ENCODE data around the gene ATG16L1.

Gene ATG16L1

DNA sequence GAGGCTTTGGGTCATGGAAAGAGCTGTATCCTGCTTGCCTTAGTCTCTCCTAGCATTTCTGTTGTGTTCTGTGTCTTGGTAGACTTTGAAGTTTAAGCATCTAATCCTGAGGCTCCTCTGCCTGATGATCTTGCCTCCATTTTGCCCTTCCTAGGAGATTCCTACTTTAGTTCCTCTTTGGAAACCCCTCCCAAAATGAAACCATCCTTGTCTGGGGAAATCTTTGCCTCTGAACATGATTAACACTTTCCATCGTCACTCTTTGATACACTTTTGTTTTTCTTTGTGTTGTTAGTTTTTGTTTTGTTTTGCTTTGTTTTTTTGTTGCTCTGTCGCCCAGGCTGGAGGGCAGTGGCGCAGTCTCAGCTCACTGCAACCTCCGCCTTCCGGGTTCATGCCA is 9.2 kb downstream of the ATG16L1 start:
- no peak for DNase-seq (ENCODE audit: low read depth)

DNA sequence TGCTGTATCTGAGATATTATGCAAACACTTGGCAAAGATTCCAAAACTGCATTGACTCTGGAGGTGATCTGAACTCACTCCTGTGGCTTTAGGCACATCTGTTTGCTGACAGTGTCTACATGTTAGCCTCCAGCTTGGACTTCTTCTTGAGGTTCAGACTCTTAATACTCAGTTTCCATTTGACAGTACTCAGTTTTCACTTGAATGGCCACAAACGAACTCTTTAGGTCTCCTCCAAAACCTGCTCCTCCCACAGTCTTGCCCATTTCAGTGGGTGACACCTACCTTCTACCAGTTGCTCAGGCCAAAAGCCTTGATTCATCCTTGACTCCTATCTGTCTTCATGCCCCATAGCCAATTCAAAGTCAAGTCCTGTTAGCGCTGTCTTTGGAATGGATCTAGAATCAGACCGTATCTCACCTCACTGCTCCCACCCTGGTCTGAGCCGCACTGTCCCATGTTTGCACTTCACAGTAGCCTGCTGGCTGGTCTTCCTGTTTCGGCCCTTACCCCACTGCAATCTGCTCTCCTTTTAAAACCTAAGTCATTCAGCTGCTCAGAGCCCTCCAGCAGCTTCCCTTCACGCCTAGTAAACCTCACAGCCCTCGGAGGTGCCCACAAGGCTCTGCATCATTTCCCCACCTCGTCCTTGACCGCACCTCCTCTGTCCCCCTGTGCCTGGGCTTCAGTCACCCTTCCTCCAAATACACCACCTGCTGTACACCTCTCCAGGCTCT is 10.5 kb downstream of the ATG16L1 start:
- DNase-seq (ENCODE audit: low read depth): no peak

DNA sequence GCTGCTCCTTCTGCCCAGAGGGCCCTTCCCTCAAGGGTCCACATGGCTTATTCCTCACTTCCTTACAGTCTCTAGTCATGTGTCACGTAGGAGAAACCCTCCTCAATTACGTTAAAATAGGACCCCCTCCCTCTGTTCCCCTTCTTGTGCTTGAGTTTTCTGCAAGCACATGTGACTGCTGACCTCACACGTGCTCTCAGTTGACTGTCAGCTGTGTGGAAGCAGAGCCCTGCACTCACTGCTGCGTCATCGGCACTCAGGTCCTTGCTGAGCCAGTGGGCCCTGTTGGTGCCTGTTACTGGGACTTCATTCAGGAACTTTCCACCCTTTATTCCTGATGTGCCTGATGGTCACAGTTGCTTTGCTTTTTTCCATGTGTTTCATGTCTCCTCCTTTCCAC is 11.1 kb downstream of the ATG16L1 start:
- no peak for DNase-seq (ENCODE audit: low read depth)

DNA sequence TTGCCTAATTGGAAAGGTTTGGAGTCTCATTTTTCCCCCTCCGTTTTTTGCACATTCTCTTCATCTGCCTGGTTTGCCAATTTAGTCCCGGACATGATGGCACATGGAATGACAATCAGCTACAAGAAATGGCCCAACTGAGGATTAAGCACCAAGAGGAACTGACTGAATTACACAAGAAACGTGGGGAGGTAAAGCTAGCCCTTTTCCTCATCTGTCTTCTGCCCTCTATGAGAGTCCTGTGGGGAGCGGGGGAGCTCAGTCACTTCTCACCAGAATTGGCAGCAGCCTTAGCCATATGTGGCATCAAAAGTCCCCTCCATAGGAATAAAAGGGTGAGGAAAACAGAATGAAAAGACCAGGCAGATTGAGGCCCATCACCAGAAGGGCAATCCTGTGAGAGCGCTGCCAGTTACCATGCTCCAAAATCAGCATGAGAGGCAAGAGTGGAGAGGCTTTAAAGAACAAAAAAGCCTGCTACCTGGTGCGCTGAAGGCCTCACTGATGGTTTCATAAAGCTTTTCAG is 11.6 kb downstream of the ATG16L1 start:
- DNase-seq (ENCODE audit: low read depth): no peak

- no peak for DNase-seq (ENCODE audit: low read depth)
These were observed 13.2 kb downstream of the ATG16L1 start for GRCh38 chr2:233264667-233265066.

DNA sequence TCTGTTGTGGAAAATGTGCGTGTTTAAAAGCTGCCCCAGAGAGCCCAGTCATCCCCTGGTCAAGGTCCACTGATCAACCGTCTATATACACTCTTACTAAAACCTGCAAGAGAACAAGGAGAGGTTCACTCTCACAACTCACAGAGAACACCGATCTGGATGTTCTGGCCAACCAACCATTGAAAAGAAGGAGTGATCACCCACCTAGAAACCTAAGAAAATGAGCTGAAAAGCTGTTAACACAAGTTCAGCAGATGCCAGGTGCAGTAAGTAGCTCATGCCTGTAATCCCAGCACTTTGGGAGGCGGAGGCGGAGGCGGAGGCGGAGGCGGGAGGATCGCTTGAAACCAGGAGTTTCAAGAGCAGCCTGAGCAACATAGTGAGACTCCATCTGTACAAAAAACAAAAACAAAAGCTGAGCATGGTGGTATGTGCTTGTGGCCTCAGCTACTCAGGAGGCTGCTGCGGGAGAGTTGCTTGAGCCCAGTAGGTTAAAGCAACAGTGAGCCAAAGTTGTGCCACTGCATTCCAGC is 14.5 kb downstream of the ATG16L1 start:
- no peak for DNase-seq (ENCODE audit: low read depth)

DNA sequence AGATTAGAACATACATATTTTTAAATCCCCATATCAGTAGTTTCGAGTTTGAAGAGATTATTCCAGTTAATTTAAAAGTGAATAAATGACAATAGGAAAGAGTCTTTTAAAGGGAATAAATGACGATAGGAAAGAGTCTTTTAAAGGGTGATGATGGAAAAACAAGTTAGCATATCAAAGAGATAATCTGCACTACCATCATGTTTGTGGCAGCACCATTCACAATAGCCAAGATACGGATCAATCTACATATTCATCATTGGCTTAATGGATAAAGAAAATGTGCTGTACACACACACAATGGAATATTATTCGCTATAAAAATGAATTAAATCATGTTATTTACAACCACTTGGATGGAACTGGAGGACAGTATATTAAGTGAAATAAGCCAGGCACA is 15.0 kb downstream of the ATG16L1 start:
- no peak for DNase-seq (ENCODE audit: low read depth)

GRCh38 chr2:233267516-233268245 is 16.2 kb downstream of the ATG16L1 start:
- no peak for DNase-seq (ENCODE audit: low read depth)

DNA sequence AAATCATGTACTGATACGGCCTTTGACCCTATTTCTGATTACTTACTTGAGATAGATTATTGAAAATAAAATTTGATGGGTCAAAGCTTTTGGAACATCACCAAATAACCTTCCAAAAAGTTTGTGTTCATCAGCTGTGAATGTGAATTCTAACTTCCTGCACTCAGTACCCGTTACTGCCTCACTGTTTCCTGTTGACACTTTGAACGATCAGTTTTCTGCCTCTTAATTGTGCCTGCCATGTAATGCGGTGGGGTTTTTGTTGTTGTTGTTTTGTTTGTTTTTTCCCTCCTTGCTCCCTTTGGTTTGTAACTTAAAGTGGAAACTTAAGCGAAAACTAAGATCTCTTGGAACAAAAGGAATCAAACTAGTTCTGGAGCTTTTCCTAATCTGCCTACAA is 18.9 kb downstream of the ATG16L1 start:
- DNase-seq (ENCODE audit: low read depth): no peak

DNA sequence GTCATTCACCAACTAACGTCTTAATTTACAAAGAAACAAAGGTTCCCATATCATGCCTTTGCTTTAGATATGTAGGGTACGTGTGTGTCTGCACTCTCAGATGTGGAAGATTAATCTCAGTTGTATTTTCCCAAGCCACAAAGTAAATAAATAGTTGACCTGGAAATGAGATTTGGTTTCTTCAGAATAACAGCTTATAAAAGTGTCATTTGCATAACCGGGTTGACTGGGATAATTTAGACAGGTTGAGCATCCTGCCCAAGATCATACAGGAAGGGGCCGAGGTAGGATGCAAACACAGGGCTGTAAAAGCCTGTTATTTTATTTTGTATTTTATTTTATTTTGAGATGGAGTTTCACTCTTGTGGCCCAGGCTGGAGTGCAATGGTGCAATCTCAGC is 19.5 kb downstream of the ATG16L1 start:
- no peak for DNase-seq (ENCODE audit: low read depth)

DNA sequence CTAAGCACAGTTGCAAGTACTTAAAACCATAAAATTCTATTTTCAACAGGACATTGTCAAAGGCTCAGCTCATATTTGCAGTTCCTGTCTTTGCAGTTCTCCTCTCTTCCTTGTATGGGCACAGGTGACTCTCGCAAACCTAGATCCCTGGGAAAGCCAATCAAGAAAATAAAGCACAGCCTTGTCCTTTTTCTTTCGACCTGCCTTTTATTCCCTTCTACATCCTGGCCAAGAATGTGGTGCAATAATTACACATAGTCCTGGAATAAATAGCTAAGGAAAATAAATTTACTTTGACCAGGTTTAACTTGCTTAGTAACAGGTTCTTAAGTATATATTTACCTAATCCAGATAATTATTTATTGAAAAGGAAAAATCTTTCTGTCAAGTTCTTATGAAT is 20.2 kb downstream of the ATG16L1 start:
- no peak for DNase-seq (ENCODE audit: low read depth)

DNA sequence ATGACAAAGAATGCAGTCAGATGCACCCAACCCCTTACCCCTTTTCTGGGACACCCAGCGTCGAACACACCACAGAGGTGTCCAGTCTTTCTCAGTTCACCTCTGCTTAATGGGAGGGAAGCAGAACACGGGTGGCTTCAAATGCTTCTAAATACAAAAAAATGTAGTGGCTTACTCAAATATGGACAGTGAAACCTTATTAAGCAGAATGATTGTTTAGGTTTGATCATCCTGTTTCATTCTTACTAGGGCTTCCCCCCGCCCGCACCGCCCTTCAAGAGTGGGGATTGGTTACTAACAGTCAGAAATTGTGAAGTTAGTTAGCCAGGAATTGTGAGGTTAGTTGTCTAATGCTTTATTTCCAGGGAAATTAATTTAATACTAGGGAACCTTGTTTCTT is 21.6 kb downstream of the ATG16L1 start:
- DNase-seq (ENCODE audit: low read depth): no peak

DNA sequence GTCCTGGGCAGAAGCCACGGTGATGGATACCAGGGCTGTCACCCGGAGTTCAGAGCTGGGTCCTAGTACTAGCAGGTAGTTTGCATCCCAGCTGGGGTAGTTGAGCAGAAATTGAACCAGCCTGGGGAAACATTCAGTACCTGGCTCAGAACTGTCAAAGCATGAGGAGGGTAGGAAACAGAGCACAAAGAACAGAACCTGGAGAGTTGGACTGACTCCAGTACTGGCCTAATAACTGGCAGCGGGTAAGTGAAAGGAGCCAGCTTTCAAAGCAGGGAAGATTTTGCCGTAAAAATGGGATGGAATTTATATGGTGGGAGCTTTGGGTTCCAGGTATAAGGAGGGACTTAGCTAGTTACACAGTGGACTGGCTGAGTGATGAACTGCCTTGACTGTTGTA is 23.8 kb downstream of the ATG16L1 start:
- DNase-seq (ENCODE audit: low read depth): no peak

- no peak for DNase-seq (ENCODE audit: low read depth)
These were observed 27.4 kb downstream of the ATG16L1 start for GRCh38 chr2:233278921-233279320.

- DNase-seq (ENCODE audit: low read depth): no peak
These were observed 28.7 kb downstream of the ATG16L1 start for GRCh38 chr2:233280114-233280693.

- no peak for DNase-seq (ENCODE audit: low read depth)
These were observed 30.1 kb downstream of the ATG16L1 start for GRCh38 chr2:233281553-233281952.

- no peak for DNase-seq (ENCODE audit: low read depth)
These were observed 30.6 kb downstream of the ATG16L1 start for GRCh38 chr2:233281992-233282603.

- no peak for DNase-seq (ENCODE audit: low read depth)
These were observed 34.4 kb downstream of the ATG16L1 start for GRCh38 chr2:233285921-233286320.

DNA sequence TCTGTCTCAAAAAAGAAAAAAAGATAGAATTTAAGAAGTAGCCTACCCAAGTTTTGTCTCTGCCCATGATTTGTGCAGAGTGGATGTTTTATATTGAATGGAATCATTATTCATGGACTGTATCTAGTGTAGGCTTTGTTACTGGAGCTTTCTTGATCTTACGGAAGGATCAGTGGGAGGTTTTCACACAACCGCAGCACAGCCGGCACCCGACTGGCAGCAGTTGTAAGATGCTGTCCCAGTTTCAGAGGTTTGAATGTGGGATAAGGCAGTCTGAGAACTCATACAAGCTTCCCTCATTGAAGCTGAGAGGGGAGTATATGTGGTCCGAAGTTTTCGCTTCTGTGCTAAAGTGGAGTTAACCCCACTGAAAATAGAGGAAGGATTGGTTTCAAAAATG is 36.4 kb downstream of the ATG16L1 start:
- no peak for DNase-seq (ENCODE audit: low read depth)

DNA sequence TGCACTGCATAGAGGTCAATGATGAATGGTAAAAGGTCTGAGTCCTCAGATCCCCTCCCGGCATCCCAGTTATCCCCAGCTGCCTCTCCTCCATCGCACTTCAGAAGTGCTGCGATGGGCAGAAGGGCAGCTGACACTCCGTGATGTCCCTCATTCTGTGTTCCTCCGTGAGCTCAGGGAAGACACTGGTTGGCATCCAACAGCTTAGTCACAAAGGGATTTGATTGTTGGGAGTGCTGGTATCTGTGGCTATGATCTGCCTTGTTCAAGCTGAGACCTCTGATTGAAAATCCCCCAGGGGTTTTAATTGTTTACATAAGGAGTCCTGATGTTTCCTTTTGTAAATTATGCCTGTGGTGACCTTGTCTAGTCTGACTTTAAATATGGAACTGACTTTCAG is 37.2 kb downstream of the ATG16L1 start:
- DNase-seq (ENCODE audit: low read depth): peak; percentile 20

GRCh38 chr2:233289648-233290047 is 38.2 kb downstream of the ATG16L1 start:
- DNase-seq (ENCODE audit: low read depth): no peak

DNA sequence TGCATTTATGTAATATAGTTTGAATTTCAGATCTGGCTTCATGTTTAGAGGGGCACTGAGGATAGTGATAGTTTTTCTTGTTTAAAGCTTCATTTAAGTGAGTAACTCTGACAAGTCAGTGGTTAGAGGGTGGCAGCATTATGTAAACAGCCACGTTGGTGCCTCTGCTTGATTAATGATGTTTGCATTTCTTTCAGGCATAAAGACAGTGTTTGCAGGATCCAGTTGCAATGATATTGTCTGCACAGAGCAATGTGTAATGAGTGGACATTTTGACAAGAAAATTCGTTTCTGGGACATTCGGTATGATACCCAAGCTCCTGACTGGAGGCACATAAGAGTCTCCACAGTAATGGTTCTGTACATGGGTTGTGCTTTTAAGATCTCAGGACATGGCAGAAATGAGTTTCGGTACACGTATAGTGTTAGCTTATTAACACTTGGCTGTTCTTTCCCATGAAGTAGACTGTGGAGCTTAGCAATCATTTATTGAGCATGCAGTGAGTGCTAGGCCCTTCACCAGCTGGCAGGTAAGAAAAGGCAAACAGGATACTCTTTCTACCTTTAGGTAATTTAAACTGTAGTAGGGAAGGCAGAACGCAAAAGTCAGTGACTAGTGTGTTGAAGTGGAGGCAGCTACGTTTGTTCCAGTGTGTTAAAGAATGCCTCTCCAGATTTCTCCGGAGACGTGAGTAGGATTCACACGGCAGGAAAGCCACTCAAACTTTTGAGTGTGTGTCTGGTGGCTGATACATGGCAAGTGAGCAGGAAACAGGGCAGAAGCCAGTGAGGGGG is 38.8 kb downstream of the ATG16L1 start:
- no peak for DNase-seq (ENCODE audit: low read depth)

Measured in ELR (cell line).